ENCODE data around the gene COL1A1.

The COL1A1 gene

DNA sequence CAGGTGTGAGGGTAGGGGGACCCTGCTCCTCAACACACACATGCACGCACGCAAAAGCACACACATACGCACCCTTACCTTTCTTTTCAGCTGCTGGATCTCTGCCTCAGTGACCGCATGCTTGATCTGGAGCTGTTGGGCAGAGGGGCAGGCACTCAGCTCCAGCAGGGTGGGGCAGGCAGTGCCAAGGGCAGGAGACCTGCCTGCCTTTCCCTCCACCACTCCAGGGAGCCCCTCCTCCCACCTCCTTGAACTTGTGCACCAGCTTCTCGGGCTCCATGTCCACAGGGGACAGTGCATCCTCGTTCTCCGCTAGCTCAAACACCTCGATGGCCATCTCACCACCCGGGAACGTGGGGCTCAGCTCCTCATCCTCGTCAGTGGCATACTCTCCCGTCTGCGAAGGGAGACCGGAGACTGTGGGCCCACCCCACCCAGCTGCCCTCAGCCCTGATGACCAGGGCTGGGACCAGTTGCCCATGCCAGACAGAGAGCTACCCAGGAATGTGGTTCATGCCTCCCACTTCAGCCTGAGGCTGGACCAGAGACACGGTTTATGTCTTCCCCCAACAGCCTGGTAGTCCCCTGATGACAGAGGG, 62.1 kb downstream of the COL1A1 start:
- no peak for DNase-seq

DNA sequence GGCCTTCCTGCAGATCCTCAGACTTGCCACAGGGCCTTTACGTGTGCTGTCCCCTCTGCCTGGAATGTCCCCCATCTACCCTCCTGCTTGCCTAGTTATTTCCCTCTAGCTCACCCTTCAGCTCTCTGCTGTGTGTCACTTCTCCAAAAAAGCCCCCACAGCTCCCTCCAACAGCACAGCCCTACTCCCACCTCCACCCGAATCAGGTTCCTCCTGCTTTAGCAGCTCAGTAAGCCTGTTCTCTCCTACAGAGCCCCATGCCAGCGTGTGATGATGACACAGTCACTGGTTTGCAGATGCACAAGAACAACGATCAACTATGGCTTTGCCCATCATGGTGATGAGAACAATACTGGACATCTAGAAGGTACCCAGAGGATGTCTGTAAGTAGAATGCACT, 64.4 kb downstream of the COL1A1 start:
- no peak for DNase-seq

DNA sequence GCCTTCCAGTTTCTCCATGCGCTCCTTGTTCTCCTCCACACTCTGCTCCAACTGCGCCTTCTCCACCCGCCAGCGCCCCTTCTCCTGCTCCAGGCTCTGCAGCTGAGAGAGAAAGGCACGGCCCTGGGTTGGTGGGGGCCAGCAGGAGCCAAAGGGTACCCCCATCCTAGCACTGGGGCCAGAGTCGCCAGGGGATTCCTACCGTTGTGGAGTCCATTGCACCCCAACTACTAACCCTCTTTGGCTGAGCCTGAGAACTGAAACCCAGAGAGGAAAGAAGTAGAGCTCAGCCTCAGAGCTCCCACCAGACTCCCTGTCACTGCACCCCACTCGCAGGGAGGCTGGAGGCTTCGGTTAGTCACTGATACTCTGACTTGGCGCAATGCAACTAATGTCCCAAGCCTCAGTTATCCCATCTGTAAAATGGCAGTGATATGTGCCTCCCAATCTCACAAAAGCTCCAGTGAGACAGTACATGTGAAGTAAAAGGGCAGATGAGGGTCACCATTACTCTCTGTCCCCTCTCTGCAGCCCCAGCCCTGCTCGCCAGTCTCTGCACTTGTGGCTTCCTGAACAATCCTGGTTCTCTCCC, 65.2 kb downstream of the COL1A1 start:
- no peak for DNase-seq

- DNase-seq: no peak
These were observed 65.9 kb downstream of the COL1A1 start for GRCh38 chr17:50135316-50136095.

DNA sequence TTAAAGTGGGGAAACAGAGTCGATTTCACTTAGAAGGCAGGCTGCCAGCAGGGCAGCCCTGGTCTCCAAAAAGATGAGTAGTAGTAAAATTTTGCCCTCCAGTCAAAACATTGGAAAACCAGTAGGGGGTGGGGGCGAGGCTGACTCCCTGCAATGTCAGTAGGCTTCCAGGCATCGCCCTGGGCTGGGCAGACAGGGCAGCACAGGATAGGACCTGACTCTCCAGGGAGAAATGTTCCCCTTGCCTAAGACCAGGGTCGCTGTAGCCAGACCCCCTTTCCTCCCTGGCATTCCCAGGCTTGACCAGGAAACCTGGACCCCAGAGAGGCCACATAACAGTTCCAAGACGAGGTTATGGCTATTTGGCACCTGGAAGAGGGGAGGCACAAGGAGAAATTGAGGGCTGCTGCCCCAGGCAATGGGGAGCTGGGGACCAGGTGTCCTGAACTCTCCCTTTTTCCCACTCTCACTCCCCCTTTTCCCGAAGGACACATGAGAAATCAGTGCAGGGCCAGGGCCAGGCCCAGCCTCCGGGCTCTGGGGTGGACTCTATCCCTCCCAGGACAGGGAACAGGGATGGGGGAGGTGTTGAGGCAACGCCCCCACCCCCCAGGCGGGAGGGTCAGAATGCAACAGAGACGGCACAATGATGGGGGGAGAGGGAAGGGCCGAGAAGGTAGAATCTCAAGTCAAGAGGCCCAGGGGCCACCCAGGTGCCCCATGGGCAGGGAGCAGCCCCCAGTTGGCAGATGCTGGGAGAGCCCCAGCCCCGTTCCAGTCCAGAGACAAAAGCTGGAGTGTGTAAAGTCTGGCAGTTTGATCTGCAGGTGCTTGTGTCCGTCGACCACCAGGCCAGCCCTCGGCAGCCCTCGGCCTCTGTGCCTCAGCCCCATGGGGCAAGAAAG, 67.0 kb downstream of the COL1A1 start:
- no peak for DNase-seq

- DNase-seq: no peak
These were observed 67.7 kb downstream of the COL1A1 start for GRCh38 chr17:50133769-50134099.
